Measurements from ENCODE around the gene LRRC74A.

Gene LRRC74A

GRCh38 chr14:76810525-76810924 lies 15.7 kb upstream of the LRRC74A start:
- no peak for DNase-seq (ENCODE audit: low read depth, low spot score)

GRCh38 chr14:76810953-76811400 lies 15.2 kb upstream of the LRRC74A start:
- no peak for DNase-seq (ENCODE audit: low read depth, low spot score)

GRCh38 chr14:76811561-76811960 lies 14.6 kb upstream of the LRRC74A start:
- DNase-seq (ENCODE audit: low read depth, low spot score), result no peak

GRCh38 chr14:76812093-76812421 lies 14.2 kb upstream of the LRRC74A start:
- no peak for DNase-seq (ENCODE audit: low read depth, low spot score)

- DNase-seq (ENCODE audit: low read depth, low spot score), result peak; percentile 93
Measured at GRCh38 chr14:76812422-76813383, 13.5 kb upstream of the LRRC74A start, which contains the start of gene ANGEL1. ANGEL1 (minus strand) TSS chr14:76812882; CDS start chr14:76812827, 55 bp downstream.

GRCh38 chr14:76814726-76815645 lies 11.2 kb upstream of the LRRC74A start:
- DNase-seq (ENCODE audit: low read depth, low spot score), result no peak

GRCh38 chr14:76820700-76821099 lies 5.5 kb upstream of the LRRC74A start:
- DNase-seq (ENCODE audit: low read depth, low spot score), result no peak

- no peak for DNase-seq (ENCODE audit: low read depth, low spot score)
Measured at GRCh38 chr14:76827696-76828296, 1.6 kb downstream of the LRRC74A start.

- DNase-seq (ENCODE audit: low read depth, low spot score), result no peak
Measured at GRCh38 chr14:76828339-76829012, 2.3 kb downstream of the LRRC74A start.

- DNase-seq (ENCODE audit: low read depth, low spot score), result no peak
Measured at GRCh38 chr14:76829013-76829365, 2.8 kb downstream of the LRRC74A start.

GRCh38 chr14:76829650-76830421 lies 3.6 kb downstream of the LRRC74A start:
- no peak for DNase-seq (ENCODE audit: low read depth, low spot score)

GRCh38 chr14:76830556-76830955 lies 4.3 kb downstream of the LRRC74A start:
- DNase-seq (ENCODE audit: low read depth, low spot score), result no peak

GRCh38 chr14:76832503-76832988 lies 6.3 kb downstream of the LRRC74A start:
- no peak for DNase-seq (ENCODE audit: low read depth, low spot score)

- DNase-seq (ENCODE audit: low read depth, low spot score), result no peak
Measured at GRCh38 chr14:76833011-76833410, 6.8 kb downstream of the LRRC74A start.

GRCh38 chr14:76834241-76834661 lies 8.0 kb downstream of the LRRC74A start:
- DNase-seq (ENCODE audit: low read depth, low spot score), result no peak

GRCh38 chr14:76836029-76836630 lies 9.9 kb downstream of the LRRC74A start:
- no peak for DNase-seq (ENCODE audit: low read depth, low spot score)

GRCh38 chr14:76837524-76837923 lies 11.3 kb downstream of the LRRC74A start:
- no peak for DNase-seq (ENCODE audit: low read depth, low spot score)

GRCh38 chr14:76842414-76842813 lies 16.2 kb downstream of the LRRC74A start:
- no peak for DNase-seq (ENCODE audit: low read depth, low spot score)

GRCh38 chr14:76844223-76844622 lies 18.0 kb downstream of the LRRC74A start:
- peak; percentile 6 for DNase-seq (ENCODE audit: low read depth, low spot score)

Data from activated CD4-positive, CD25-positive, alpha-beta regulatory T cell treated with anti-CD3 and anti-CD28 coated beads, Interleukin-2, amount 50 U/mL, for 16 hours (primary cell).